ENCODE data around the gene THBS3. TPM values are rescaled to one million over a fixed set of nuclear protein-coding genes. Genes with fewer than 3 reads are reported as not detected.
"Not testable (repeated sequence)": the region's sequence is repeated elsewhere in the genome, so short reads cannot be mapped to it uniquely, and the experiment has no call there.

THBS3 gene
- total RNA-seq, 1 donor from 2014 or later = 118 TPM

DNA sequence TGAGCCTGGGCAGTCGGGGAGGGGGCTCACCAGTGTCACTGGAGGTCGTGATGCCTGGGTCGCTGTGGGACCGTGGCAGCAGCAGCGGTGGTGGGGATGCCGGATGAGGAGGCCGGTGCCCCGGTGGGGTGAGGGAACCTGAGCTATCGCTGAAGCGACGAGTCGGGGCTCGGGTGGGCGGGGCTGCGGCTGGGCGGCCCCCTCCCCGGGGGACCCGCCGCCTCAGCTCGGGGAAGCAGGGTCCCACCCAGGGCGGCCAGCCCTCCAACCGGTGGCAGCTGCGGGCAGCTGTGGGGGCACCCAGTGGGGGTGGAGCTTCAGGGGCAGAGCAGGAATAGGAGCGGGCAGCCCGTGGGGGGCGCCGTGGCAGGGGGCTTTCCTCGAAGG, 42.5 kb upstream of the THBS3 start:
- Mint-ChIP-seq H3K4me3 (ENCODE audit: unreplicated experiment) (no peak overlapping the region), H3K4me1 (ENCODE audit: low read depth) (peaks cover 29% of the 10 kb centered on the region), H3K27me3 (ENCODE audit: low read depth) (no peaks in the 10 kb centered on the region), H3K27ac (ENCODE audit: unreplicated experiment) (no peak overlapping the region), H3K9me3 (ENCODE audit: low read depth) (no peaks in the 10 kb centered on the region), H3K36me3 (ENCODE audit: low read depth) (peaks cover 4% of the 10 kb centered on the region)
- TF ChIP-seq CTCF (IDR thresholded peaks at IDR 0.05) = no peak
- no peak for DNase-seq (ENCODE audit: low spot score)

DNA sequence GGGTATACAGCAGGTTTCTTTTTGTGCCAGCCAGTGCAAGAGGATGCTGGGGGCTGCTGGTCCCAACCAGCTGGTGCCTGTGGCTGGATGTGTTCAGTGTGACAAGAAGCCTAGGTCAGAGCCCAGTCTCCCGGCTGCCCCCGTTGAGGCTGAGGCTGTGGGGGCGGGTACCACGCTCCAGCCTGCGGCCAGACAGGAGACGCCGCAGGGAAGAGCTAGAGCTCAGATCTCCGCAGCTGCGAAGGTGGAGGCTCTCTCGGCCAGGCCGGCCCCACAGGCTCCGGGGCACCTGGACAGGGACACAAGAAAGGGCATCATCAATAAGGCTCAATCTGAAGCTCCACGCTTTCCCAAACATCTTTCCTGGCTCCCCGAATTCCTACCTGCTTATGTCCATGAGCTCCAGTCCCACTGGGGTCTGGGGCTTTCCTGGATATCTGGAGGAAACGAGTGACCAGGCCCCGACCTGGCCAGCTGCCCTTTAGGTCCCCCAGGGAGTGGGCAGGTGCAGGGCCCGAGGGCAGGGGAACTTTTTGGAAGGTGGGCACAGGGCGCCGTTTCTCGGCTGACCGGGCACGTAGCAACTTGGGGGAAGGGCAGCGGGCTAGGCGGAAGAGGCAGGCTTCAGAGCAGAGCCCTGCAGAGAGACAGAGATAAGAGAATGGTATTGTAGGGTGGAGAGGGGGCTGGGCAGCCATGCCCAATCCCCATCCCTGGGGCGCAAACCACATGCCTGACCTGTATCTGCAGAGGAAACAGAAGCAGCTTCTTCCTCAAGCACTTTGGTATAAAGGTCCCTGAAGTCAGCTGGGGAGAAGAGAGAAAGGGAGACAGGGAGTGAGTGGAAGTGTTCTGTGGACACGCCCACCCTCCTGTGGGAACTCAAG, 40.2 kb upstream of the THBS3 start:
- no peak overlapping the region for H3K4me3 Mint-ChIP-seq (ENCODE audit: unreplicated experiment)
- H3K36me3 Mint-ChIP-seq (ENCODE audit: low read depth) = peaks cover 6% of the 10 kb centered on the region
- no peak overlapping the region for H3K27ac Mint-ChIP-seq (ENCODE audit: unreplicated experiment)
- H3K27me3 Mint-ChIP-seq (ENCODE audit: low read depth) = no peaks in the 10 kb centered on the region
- H3K4me1 Mint-ChIP-seq (ENCODE audit: low read depth) = peaks cover 29% of the 10 kb centered on the region
- TF ChIP-seq CTCF (IDR thresholded peaks at IDR 0.05) = no peak
- no peak for DNase-seq (ENCODE audit: low spot score)
- no peaks in the 10 kb centered on the region for H3K9me3 Mint-ChIP-seq (ENCODE audit: low read depth)

DNA sequence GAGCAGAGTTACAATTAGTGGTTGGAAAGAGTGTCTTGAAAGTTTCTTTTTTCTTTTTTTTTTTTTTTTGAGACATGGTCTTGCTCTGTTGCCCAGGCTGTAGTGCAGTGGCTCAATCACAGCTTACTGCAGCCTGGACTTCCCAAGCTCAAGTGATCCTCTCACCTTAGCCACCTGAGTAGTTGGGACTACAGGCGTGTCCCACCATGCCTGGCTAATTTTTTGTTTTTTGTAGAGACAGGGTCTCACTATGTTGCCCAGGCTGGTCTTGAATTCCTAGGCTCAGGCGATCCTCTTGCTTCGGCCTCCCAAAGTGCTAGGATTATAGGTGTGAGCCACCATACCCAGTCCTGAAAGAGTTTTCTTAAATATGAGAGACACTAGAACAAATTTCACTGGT, 39.1 kb upstream of the THBS3 start:
- DNase-seq (ENCODE audit: low spot score); H3K27ac Mint-ChIP-seq (ENCODE audit: unreplicated experiment); H3K4me3 Mint-ChIP-seq (ENCODE audit: unreplicated experiment); H3K36me3 Mint-ChIP-seq (ENCODE audit: low read depth); H3K9me3 Mint-ChIP-seq (ENCODE audit: low read depth); H3K27me3 Mint-ChIP-seq (ENCODE audit: low read depth): not testable (repeated sequence)
- peaks cover 30% of the 10 kb centered on the region for H3K4me1 Mint-ChIP-seq (ENCODE audit: low read depth)

DNA sequence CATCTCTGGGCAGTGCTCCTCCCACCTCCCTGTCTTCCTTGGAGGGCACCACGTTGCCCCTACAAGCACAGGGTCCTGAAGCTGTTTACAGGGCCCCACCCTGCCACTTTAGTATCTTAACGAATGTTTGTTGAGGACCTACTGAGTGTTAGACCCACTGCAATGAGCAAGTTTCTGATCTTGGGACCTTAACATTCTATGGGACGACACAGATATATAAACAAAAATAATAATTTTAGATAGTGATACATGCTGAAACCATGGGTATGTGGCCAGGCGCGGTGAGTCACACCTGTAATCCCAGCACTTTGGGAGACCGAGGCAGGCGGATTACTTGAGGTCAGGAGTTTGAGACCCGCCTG, 37.4 kb upstream of the THBS3 start:
- no peak for TF ChIP-seq CTCF (IDR thresholded peaks at IDR 0.05)
- H3K27me3 Mint-ChIP-seq (ENCODE audit: low read depth) = no peaks in the 10 kb centered on the region
- peaks cover 6% of the 10 kb centered on the region for H3K36me3 Mint-ChIP-seq (ENCODE audit: low read depth)
- peak overlapping the region; percentile 88 for H3K27ac Mint-ChIP-seq (ENCODE audit: unreplicated experiment)
- H3K4me3 Mint-ChIP-seq (ENCODE audit: unreplicated experiment) = peak overlapping the region; percentile 90
- peaks cover 38% of the 10 kb centered on the region for H3K4me1 Mint-ChIP-seq (ENCODE audit: low read depth)
- H3K9me3 Mint-ChIP-seq (ENCODE audit: low read depth) = no peaks in the 10 kb centered on the region
- DNase-seq (ENCODE audit: low spot score) = no peak

DNA sequence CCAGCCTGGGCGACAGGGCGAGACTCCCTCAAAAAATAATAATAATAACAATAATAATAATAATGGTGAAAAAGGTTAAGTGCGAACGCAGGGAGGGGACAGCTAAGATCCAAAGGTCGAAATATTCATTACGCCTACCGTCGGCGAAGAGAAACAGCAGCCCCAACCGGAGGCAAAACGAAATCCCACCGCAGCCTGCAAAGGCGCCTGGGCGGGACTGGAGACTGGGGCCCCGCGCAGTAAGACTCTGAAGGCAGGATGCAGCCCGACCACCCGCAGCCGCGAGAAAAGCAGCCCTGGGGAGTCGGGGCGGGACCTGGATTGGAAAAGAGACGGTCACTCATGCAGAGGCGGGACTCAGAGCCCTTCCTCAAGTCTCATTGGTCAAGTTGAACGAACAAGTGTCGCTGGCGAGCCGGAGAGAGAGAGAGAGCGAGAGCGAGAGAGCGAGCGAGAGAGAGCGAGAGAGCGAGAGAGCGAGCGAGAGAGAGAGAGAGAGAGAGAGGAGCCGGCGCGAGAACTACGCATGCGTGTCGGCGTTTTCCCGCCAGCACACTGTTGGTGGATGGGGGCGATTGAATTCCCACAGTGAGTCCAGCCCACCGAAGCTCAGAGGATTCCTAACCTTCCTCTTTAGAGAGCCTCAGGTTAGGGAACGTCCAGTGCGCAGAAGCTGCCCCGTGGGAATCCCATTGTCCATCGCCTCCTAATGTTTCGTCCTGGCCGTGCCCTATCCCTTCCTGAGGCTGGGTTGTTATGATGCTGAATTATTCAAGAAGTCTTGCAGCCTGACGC, 36.9 kb upstream of the THBS3 start:
- DNase-seq (ENCODE audit: low spot score) = peak; percentile 98
- H3K27ac Mint-ChIP-seq (ENCODE audit: unreplicated experiment) = peak overlapping the region; percentile 88
- H3K36me3 Mint-ChIP-seq (ENCODE audit: low read depth) = peaks cover 6% of the 10 kb centered on the region
- peak; percentile 72 for TF ChIP-seq CTCF (IDR thresholded peaks at IDR 0.05)
- peaks cover 38% of the 10 kb centered on the region for H3K4me1 Mint-ChIP-seq (ENCODE audit: low read depth)
- peak overlapping the region; percentile 90 for H3K4me3 Mint-ChIP-seq (ENCODE audit: unreplicated experiment)
- H3K9me3 Mint-ChIP-seq (ENCODE audit: low read depth) = no peaks in the 10 kb centered on the region
- H3K27me3 Mint-ChIP-seq (ENCODE audit: low read depth) = no peaks in the 10 kb centered on the region
